PFSK-1 (cell line): ENCODE results near the gene ADNP2.

Source experiments
- POLR2AphosphoS5 ChIP-seq: IDR thresholded peaks from 2 replicates; pipeline ENCODE4 v1.6.1; 2012; ENCODE audit warnings: low read depth, mild to moderate bottlenecking, control low read depth, low read length, moderate library complexity
- REST ChIP-seq, 2 experiments: IDR thresholded peaks; 2 replicates each; pipeline versions ENCODE4 v1.6.1 to v1.8.0; 2011 to 2012; ENCODE audit warnings: low read depth in 2 of 2, low read length in 2 of 2, control low read depth in 1 of 2, inconsistent platforms in 1 of 2, mild to moderate bottlenecking in 1 of 2, moderate library complexity in 1 of 2; ENCODE audit not compliant: insufficient read depth in 1 of 2
- SIN3A ChIP-seq: IDR thresholded peaks from 2 replicates; pipeline ENCODE4 v1.6.1; 2012; ENCODE audit warnings: mild to moderate bottlenecking, low read length, moderate library complexity, borderline replicate concordance; ENCODE audit not compliant: insufficient read depth
- TAF1 ChIP-seq: IDR thresholded peaks from 2 replicates; pipeline ENCODE4 v1.6.1; 2012; ENCODE audit warnings: low read length, control low read depth, borderline replicate concordance; ENCODE audit not compliant: insufficient read depth

GRCh38 chr18:80126797-80127196, 17.7 kb downstream of the ADNP2 start:
- TF ChIP-seq POLR2AphosphoS5, result no peak
- TF ChIP-seq REST (IDR thresholded peaks at IDR 0.05; ENCODE audit: insufficient read depth in 1 of 2, low read depth in 2 of 2, low read length in 2 of 2), result no peak
- TF ChIP-seq TAF1, result no peak
- no peak for TF ChIP-seq SIN3A
